Astrocyte (in vitro differentiated cells and primary cell): ENCODE data around the gene KAT2B. TPM values are rescaled to one million over a fixed set of nuclear protein-coding genes. Genes with fewer than 3 reads are reported as not detected.
A peak's percentile ranks its signal among the peaks of the same experiment; 100 is the strongest.

ENCODE experiments used
- DNase-seq: peaks from one replicate; pipeline ENCODE4 v3.0.0-alpha.2; 2010; ENCODE audit warnings: low read depth
- FAIRE-seq: peaks from 2 replicates; lab custom pipeline; 2011; peaks lifted over from hg19 to GRCh38; lab: Jason Lieb, UNC
- H2AFZ ChIP-seq: 2 replicates; pipeline ENCODE4 v1.6.0; 2012; ENCODE audit warnings: low read depth, low read length, inconsistent platforms
- H3K27ac ChIP-seq: 2 replicates; pipeline ENCODE4 v1.5.1; 2011; ENCODE audit warnings: low read depth, low read length, inconsistent platforms
- H3K27me3 ChIP-seq: 2 replicates; pipeline ENCODE4 v1.6.0; 2011; ENCODE audit warnings: low read length, inconsistent platforms; ENCODE audit not compliant: insufficient read depth
- H3K36me3 ChIP-seq: 2 replicates; pipeline ENCODE4 v1.5.1; 2011; ENCODE audit warnings: low read length, inconsistent platforms; ENCODE audit not compliant: insufficient read depth
- H3K4me1 ChIP-seq: 2 replicates; pipeline ENCODE4 v1.5.1; 2011; ENCODE audit warnings: low read length, inconsistent platforms; ENCODE audit not compliant: insufficient read depth
- H3K4me2 ChIP-seq: 2 replicates; pipeline ENCODE4 v1.6.0; 2012; ENCODE audit warnings: low read length, inconsistent platforms
- H3K4me3 ChIP-seq: 2 replicates; pipeline ENCODE4 v1.5.1; 2011; ENCODE audit warnings: low read depth, mild to moderate bottlenecking, low read length, inconsistent platforms; ENCODE audit not compliant: insufficient read depth
- H3K79me2 ChIP-seq: 2 replicates; pipeline ENCODE4 v1.6.0; 2012; ENCODE audit warnings: mild to moderate bottlenecking, low read length, inconsistent platforms; ENCODE audit not compliant: insufficient read depth
- H3K9ac ChIP-seq: 2 replicates; pipeline ENCODE4 v1.6.0; 2012; ENCODE audit warnings: mild to moderate bottlenecking, low read length, inconsistent platforms
- H3K9me3 ChIP-seq: 2 replicates; pipeline ENCODE4 v1.5.1; 2012; ENCODE audit warnings: low read depth, mild to moderate bottlenecking, low read length, inconsistent platforms; ENCODE audit not compliant: insufficient read depth
- H4K20me1 ChIP-seq: 2 replicates; pipeline ENCODE4 v1.6.0; 2012; ENCODE audit warnings: low read length, inconsistent platforms; ENCODE audit not compliant: insufficient read depth
- H3K27ac Mint-ChIP-seq: one replicate; pipeline ENCODE4 v1.8.0; 2021; ENCODE audit warnings: mild to moderate bottlenecking, mixed read lengths; ENCODE audit not compliant: unreplicated experiment
- H3K27me3 Mint-ChIP-seq: one replicate; pipeline ENCODE4 v1.8.0; 2021; ENCODE audit warnings: low read depth, mixed read lengths; ENCODE audit not compliant: unreplicated experiment
- H3K36me3 Mint-ChIP-seq: one replicate; pipeline ENCODE4 v1.8.0; 2021; ENCODE audit warnings: low read depth, mixed read lengths; ENCODE audit not compliant: unreplicated experiment
- H3K4me1 Mint-ChIP-seq: one replicate; pipeline ENCODE4 v1.8.0; 2021; ENCODE audit warnings: low read depth, mixed read lengths; ENCODE audit not compliant: unreplicated experiment
- H3K4me3 Mint-ChIP-seq: one replicate; pipeline ENCODE4 v1.8.0; 2021; ENCODE audit warnings: mild to moderate bottlenecking, moderate library complexity, mixed read lengths; ENCODE audit not compliant: unreplicated experiment
- H3K9me3 Mint-ChIP-seq: one replicate; pipeline ENCODE4 v1.8.0; 2021; ENCODE audit warnings: mild to moderate bottlenecking, mixed read lengths; ENCODE audit not compliant: unreplicated experiment
- EZH2 ChIP-seq: IDR thresholded peaks from 2 replicates; pipeline ENCODE4 v1.6.1; 2012; ENCODE audit warnings: mild to moderate bottlenecking, low read length, inconsistent platforms; ENCODE audit not compliant: insufficient read depth
- total RNA-seq: library from RNA; stranded (reverse); gene quantifications from 2 replicates; pipeline ENCODE4 v1.2.1, GENCODE V29; 2021
- TF ChIP-seq, protein P1 (sequence below): IDR thresholded peaks from 2 replicates; pipeline ENCODE4 v1.5.1; 2011; ENCODE audit warnings: low read depth, mild to moderate bottlenecking, inconsistent platforms, low read length, moderate library complexity; ENCODE audit not compliant: insufficient read depth

Gene KAT2B
- total RNA-seq, 1 donor from 2014 or later, result 4.9 TPM

DNA sequence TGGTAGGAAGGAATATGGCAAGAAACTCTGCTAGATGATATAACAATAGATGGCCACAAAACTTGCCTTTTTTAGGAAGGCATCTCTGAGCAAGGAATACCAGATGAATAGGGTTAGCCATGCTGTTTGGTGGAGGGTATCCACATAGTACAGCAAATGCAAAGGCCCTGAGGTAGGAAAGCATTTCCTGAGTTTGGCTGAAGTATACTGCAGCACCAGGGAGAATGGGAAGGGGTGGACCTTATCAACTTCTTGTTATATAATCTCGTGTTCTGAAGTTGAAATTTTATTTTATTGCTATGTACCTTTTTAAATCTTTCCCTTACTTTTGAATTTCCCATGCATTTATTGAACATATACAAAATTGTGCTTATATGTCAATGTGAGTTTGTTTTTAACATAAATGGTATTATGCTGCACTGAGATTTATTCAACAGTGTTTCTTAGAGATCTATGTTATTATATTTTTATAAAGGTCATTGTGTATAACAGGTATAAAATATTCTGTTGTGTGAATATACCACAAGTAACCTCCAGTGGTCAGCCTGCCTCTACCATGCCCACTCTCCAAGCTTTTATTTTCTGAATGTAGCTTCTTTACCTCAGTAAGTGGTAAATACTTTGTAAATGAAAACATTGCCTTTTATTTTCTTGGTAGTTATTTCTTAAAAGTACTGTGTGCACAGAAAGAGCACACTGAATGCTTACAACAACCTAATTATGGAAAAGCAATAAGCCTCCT is 2.8 kb upstream of the KAT2B start:
- H3K36me3 Mint-ChIP-seq, result no peaks in the 10 kb centered on the region
- Histone ChIP-seq H3K27me3 (no peaks in the 10 kb centered on the region), H3K9ac (no peak overlapping the region), H3K79me2 (no peaks in the 10 kb centered on the region), H3K4me1 (peaks cover 12% of the 10 kb centered on the region), H3K27ac (no peak overlapping the region), H3K4me2 (no peak overlapping the region), H3K36me3 (no peaks in the 10 kb centered on the region), H4K20me1 (peaks cover 9% of the 10 kb centered on the region), H3K4me3 (no peak overlapping the region), H2AFZ (no peak overlapping the region), H3K9me3 (no peaks in the 10 kb centered on the region)
- FAIRE-seq (no peak), DNase-seq (no peak)
- H3K9me3 Mint-ChIP-seq, result no peaks in the 10 kb centered on the region
- H3K4me1 Mint-ChIP-seq, result no peaks in the 10 kb centered on the region
- H3K27ac Mint-ChIP-seq, result no peak overlapping the region
- TF ChIP-seq EZH2, result no peak
- TF ChIP-seq, protein P1, sequence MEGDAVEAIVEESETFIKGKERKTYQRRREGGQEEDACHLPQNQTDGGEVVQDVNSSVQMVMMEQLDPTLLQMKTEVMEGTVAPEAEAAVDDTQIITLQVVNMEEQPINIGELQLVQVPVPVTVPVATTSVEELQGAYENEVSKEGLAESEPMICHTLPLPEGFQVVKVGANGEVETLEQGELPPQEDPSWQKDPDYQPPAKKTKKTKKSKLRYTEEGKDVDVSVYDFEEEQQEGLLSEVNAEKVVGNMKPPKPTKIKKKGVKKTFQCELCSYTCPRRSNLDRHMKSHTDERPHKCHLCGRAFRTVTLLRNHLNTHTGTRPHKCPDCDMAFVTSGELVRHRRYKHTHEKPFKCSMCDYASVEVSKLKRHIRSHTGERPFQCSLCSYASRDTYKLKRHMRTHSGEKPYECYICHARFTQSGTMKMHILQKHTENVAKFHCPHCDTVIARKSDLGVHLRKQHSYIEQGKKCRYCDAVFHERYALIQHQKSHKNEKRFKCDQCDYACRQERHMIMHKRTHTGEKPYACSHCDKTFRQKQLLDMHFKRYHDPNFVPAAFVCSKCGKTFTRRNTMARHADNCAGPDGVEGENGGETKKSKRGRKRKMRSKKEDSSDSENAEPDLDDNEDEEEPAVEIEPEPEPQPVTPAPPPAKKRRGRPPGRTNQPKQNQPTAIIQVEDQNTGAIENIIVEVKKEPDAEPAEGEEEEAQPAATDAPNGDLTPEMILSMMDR, result no peak
- H3K27me3 Mint-ChIP-seq, result no peaks in the 10 kb centered on the region
- no peak overlapping the region for H3K4me3 Mint-ChIP-seq

DNA sequence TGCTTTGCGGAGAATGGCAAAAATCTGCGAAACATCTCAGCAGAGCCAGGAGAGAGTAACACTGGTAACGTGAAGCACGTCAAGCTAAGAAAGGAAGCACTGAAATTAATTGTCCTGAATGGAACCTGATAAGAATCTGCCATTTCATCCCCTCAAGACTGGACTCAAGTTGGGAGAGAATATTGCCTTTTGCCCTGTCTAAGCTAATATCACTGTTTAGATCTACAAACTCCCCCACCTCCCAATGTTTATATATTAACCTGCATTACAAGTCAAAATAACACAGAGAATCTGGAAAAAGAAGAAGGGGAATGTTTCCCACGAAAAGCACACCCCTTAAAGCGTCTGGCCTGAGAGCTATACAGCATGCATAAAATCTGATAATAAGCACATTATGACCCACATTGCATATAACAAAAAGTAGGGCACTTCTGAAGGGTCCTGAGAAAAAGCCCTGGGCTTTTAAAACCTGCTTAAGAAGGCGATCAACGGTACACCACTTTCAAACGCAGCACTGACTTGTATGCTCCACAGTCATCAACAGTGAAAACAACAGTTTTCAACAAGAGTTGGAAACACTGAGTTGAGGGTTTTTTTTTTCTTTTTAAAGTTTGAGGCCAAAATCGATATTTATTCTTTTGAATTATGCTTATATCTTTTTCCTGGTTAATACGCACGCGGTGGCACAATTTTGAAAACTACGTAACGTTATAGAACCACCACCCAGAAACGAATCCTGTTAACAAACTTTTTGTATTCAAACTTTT is 1.4 kb upstream of the KAT2B start:
- H3K4me1 ChIP-seq, result peaks cover 12% of the 10 kb centered on the region
- H3K9ac ChIP-seq, result peak overlapping the region; percentile 76
- peak overlapping the region; percentile 84 for H3K4me2 ChIP-seq
- no peaks in the 10 kb centered on the region for H3K79me2 ChIP-seq
- no peaks in the 10 kb centered on the region for H3K36me3 ChIP-seq
- TF ChIP-seq, protein P1, result no peak
- TF ChIP-seq EZH2, result no peak
- no peak overlapping the region for H2AFZ ChIP-seq
- H3K4me3 ChIP-seq, result peak overlapping the region; percentile 71
- FAIRE-seq (no peak), DNase-seq (no peak)
- H3K9me3 ChIP-seq, result no peaks in the 10 kb centered on the region
- H3K4me1 Mint-ChIP-seq, result peaks cover 8% of the 10 kb centered on the region
- H3K9me3 Mint-ChIP-seq, result no peaks in the 10 kb centered on the region
- H3K27me3 Mint-ChIP-seq, result no peaks in the 10 kb centered on the region
- H3K27ac Mint-ChIP-seq, result no peak overlapping the region
- H4K20me1 ChIP-seq, result peaks cover 12% of the 10 kb centered on the region
- no peaks in the 10 kb centered on the region for H3K27me3 ChIP-seq
- H3K4me3 Mint-ChIP-seq, result peak overlapping the region; percentile 88
- H3K36me3 Mint-ChIP-seq, result no peaks in the 10 kb centered on the region
- no peak overlapping the region for H3K27ac ChIP-seq
